Prostate gland (tissue), 2 donors: ENCODE data around the gene ARHGEF16. TPM values are rescaled to one million over a fixed set of nuclear protein-coding genes. Genes with fewer than 3 reads are reported as not detected.

ENCODE experiments used
- DNase-seq: peaks from one replicate; pipeline ENCODE4 v3.0.0-alpha.2; 2019; ENCODE audit warnings: low spot score
- H3K27ac ChIP-seq, 2 donors: fragments of 200-600 bp; sonication (generic); 2 replicates each; pipeline ENCODE4 v1.5.1; 2017 to 2019
- H3K27me3 ChIP-seq: fragments of 200-600 bp; sonication (generic); replicated peaks from 2 replicates; pipeline ENCODE4 v1.5.1; 2019; ENCODE audit not compliant: insufficient read depth
- H3K36me3 ChIP-seq, 2 donors: fragments of 200-600 bp; sonication (generic); 1 replicate in 1 of 2; 2 replicates in 1 of 2; pipeline versions ENCODE4 v1.5.1 to v1.8.1; 2017 to 2019
- H3K4me1 ChIP-seq: fragments of 200-600 bp; sonication (generic); replicated peaks from 2 replicates; pipeline ENCODE4 v1.5.1; 2019
- H3K4me3 ChIP-seq, 2 donors: fragments of 200-600 bp; sonication (generic); 2 replicates each; pipeline ENCODE4 v1.5.1; 2017 to 2019
- H3K9me3 ChIP-seq: fragments of 200-600 bp; sonication (generic); 2 replicates; pipeline ENCODE4 v1.5.1; 2017
- POLR2A ChIP-seq: fragments of 450-650 bp; IDR thresholded peaks from one replicate; pipeline ENCODE4 v1.6.1; 2016; ENCODE audit warnings: antibody characterized with exemption, mild to moderate bottlenecking
- POLR2AphosphoS5 ChIP-seq: sonication (generic); formaldehyde crosslinking; IDR thresholded peaks from one replicate; pipeline ENCODE4 v1.6.1; 2017; ENCODE audit warnings: antibody characterized with exemption
- WGBS: methylation state at CpG from one replicate; pipeline ENCODE4 v1.1.5; 2018; 5-methylcytosine and 5-hydroxymethylcytosine counted together
- intact Hi-C: fragments of 100-400 bp; cut with DNase I; formaldehyde crosslinking; loops from one replicate; pipeline ENCODE4 v1.14.2; 2022
- total RNA-seq, 2 donors: library from RNA; depleted of rRNA; stranded (reverse); fragments of >200 nt; gene quantifications; one replicate each; pipeline ENCODE4 v1.1.0, GENCODE V29; 2016
- TF ChIP-seq, protein P1 (sequence below), 4 experiments: fragments of 200-600 bp in 2 of 4; fragments of 450-650 bp in 2 of 4; sonication (generic) in 2 of 4; IDR thresholded peaks; 1 replicate in 3 of 4; 2 replicates in 1 of 4; pipeline ENCODE4 v1.5.1; 2016 to 2019; ENCODE audit warnings: antibody characterized with exemption in 4 of 4, mild to moderate bottlenecking in 2 of 4, moderate library complexity in 2 of 4

Gene ARHGEF16
- total RNA-seq, 2 donors from 2014 or later: 25.2 to 25.4 TPM

GRCh38 chr1:3452866-3453175, 1.6 kb upstream of the ARHGEF16 start:
- TF ChIP-seq, protein P1, sequence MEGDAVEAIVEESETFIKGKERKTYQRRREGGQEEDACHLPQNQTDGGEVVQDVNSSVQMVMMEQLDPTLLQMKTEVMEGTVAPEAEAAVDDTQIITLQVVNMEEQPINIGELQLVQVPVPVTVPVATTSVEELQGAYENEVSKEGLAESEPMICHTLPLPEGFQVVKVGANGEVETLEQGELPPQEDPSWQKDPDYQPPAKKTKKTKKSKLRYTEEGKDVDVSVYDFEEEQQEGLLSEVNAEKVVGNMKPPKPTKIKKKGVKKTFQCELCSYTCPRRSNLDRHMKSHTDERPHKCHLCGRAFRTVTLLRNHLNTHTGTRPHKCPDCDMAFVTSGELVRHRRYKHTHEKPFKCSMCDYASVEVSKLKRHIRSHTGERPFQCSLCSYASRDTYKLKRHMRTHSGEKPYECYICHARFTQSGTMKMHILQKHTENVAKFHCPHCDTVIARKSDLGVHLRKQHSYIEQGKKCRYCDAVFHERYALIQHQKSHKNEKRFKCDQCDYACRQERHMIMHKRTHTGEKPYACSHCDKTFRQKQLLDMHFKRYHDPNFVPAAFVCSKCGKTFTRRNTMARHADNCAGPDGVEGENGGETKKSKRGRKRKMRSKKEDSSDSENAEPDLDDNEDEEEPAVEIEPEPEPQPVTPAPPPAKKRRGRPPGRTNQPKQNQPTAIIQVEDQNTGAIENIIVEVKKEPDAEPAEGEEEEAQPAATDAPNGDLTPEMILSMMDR (IDR thresholded peaks at IDR 0.05): no peak
- TF ChIP-seq POLR2AphosphoS5 (no peak), POLR2A (no peak)
- no peaks in the 10 kb centered on the region for H3K27me3 ChIP-seq
- H3K27ac ChIP-seq: no peak overlapping the region
- WGBS: 46% methylated on average over 5 of the region's 5 CpGs
- intact Hi-C loops: loop anchor here (2.0 kb wide), 1 partner anchor 168 kb away; no protein-coding TSS in a partner anchor
- H3K9me3 ChIP-seq: no peaks in the 10 kb centered on the region
- no peaks in the 10 kb centered on the region for H3K36me3 ChIP-seq
- no peaks in the 10 kb centered on the region for H3K4me1 ChIP-seq
- no peak overlapping the region for H3K4me3 ChIP-seq
- no peak for DNase-seq

GRCh38 chr1:3453203-3453761, 1.2 kb upstream of the ARHGEF16 start:
- H3K36me3 ChIP-seq: no peaks in the 10 kb centered on the region
- no peaks in the 10 kb centered on the region for H3K4me1 ChIP-seq
- 33% methylated on average over 16 of the region's 18 CpGs for WGBS
- H3K27ac ChIP-seq: peak overlapping the region; percentile 81 to 86
- H3K27me3 ChIP-seq: no peaks in the 10 kb centered on the region
- no peaks in the 10 kb centered on the region for H3K9me3 ChIP-seq
- no peak overlapping the region for H3K4me3 ChIP-seq
- peak; percentile 29 for TF ChIP-seq POLR2AphosphoS5
- no peak for TF ChIP-seq POLR2A
- TF ChIP-seq, protein P1 (IDR thresholded peaks at IDR 0.05): peak; percentile 87 to 98 (median 94)
- intact Hi-C loops: loop anchor here (2.0 kb wide), 1 partner anchor 168 kb away; no protein-coding TSS in a partner anchor
- peak; percentile 68 for DNase-seq

DNA sequence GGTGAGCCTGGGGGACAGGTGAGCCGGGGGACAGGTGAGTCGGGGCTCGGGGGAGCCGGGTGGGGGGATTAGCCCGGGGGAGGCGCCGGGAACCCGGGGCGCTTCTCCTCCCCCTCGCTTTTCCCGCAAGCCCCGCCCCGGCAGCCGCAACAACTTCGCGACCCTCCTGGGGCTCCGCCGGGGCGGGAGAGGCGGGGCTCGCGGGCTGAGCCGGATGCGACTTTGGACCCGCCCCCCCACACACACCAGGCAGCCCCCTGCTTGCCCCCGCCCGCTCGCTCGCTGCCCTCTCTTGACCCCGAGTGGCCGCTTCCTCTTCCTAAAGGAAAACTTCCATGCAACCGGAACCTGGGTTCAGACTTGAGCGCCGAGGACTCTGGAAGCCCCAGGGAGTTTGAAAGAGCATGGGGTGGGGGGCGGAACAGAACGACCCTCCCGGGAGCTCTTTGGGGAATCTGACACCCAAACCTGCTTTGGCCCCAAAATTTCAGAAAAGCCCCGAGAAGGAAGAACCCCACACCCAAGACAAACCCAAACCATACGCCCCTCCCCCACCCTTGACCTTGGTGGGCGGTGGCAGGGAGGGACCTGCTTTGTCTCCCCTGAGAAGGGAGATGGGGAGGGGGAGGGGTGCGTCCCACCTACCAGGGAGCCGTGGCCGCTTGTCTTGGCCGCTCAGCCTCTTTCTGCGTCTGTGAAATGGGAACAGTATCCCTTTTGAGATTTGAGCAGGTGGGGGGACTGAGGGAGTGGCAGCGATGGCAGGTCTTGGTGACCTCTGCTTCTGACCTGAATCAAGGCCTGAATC, 550 bp downstream of the ARHGEF16 start:
- Histone ChIP-seq H3K27me3 (no peaks in the 10 kb centered on the region), H3K4me3 (peak overlapping the region; percentile 56 to 76), H3K27ac (peak overlapping the region; percentile 81 to 86), H3K9me3 (no peaks in the 10 kb centered on the region), H3K4me1 (peaks cover 2% of the 10 kb centered on the region), H3K36me3 (no peaks in the 10 kb centered on the region)
- DNase-seq: no peak
- intact Hi-C loops: no loop called here
- 10% methylated on average over 41 of the region's 46 CpGs for WGBS
- TF ChIP-seq POLR2A (no peak), POLR2AphosphoS5 (no peak)
- TF ChIP-seq, protein P1 (IDR thresholded peaks at IDR 0.05): no peak

DNA sequence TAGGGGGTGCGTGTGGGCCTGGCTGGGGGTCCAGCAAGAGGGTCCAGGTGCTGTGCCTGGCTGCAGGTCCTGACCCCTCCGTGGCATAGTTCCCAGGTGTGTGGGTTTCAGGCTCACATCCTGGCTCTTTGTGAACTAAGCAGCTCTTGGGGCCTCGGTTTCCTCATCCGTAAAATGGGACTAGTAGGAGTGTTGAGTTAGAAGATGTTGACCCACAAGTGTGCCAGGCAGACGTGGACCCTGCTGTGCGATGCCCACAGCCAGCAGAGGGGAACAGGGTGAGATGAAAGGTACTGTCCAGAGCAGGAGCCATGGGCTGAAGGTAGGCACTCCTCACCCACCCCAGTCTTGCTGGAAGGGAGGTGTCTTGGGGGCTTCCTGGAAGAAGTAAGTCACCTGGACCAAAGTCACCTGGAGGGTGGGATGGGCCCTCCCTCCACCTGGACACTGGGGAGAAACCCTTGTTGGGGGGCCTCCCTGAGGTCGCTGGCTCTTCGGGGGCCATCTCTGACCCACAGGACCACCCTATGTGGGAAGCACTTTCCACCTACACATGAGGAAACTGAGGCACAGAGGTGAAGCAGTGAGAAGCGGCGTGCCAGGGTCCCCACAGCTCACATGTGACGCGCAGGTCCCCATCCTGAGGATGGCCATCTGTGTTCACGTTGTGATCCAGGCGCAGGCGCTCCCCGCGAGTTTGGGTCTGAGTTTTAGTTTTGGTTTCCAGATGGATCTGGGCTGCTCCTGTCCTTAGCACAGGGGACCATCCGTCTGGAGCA, 1.4 kb downstream of the ARHGEF16 start:
- Histone ChIP-seq H3K36me3 (no peaks in the 10 kb centered on the region), H3K27me3 (no peaks in the 10 kb centered on the region), H3K27ac (peak overlapping the region in 1 of 2 donors; percentile 86), H3K9me3 (no peaks in the 10 kb centered on the region), H3K4me1 (peaks cover 10% of the 10 kb centered on the region), H3K4me3 (no peak overlapping the region)
- WGBS: 90% methylated on average over 18 of the region's 18 CpGs
- TF ChIP-seq, protein P1 (IDR thresholded peaks at IDR 0.05): no peak
- no peak for TF ChIP-seq POLR2A
- no peak for TF ChIP-seq POLR2AphosphoS5
- DNase-seq: no peak
- intact Hi-C loops: no loop called here
